A673 (cell line): ENCODE data around the gene STK10. TPM values are rescaled to one million over a fixed set of nuclear protein-coding genes. Genes with fewer than 3 reads are reported as not detected.

Experiments used
- BruUV-seq: library from RNA; stranded (reverse); fragments of 400-500 nt; replicated peaks from 2 replicates; lab custom pipeline; 2021; lab: Mats Ljungman, UMichigan
- CTCF ChIA-PET: fragments of 300-600 bp; sonication (Branson Sonifier 250); formaldehyde crosslinking; loops from one replicate; lab custom pipeline; 2022; ENCODE audit warnings: antibody characterized with exemption; lab: Charles Lee
- POLR2A ChIA-PET: fragments of 300-600 bp; sonication (Branson Sonifier 250); formaldehyde crosslinking; loops from one replicate; lab custom pipeline; 2022; ENCODE audit warnings: antibody characterized with exemption; ENCODE audit not compliant: low non-redundant PET; lab: Charles Lee
- DNase-seq: peaks from one replicate; pipeline ENCODE4 v3.0.0-alpha.2; 2015; ENCODE audit warnings: low spot score
- H3K27ac ChIP-seq: fragments of 200-600 bp; sonication (generic); 2 replicates; pipeline ENCODE4 v1.5.1; 2016; ENCODE audit warnings: mixed run types, low read depth, mild to moderate bottlenecking, mixed read lengths, antibody characterized with exemption, low read length; ENCODE audit not compliant: poor library complexity, severe bottlenecking
- H3K27me3 ChIP-seq: fragments of 200-600 bp; sonication (generic); replicated peaks from 2 replicates; pipeline ENCODE4 v1.6.1; 2017; ENCODE audit warnings: mixed run types, low read depth, mild to moderate bottlenecking, mixed read lengths, antibody characterized with exemption, low read length; ENCODE audit not compliant: insufficient read depth, poor library complexity
- H3K36me3 ChIP-seq: fragments of 200-600 bp; sonication (generic); 2 replicates; pipeline ENCODE4 v1.6.1; 2016; ENCODE audit warnings: mixed run types, mild to moderate bottlenecking, mixed read lengths, antibody characterized with exemption, low read length; ENCODE audit not compliant: insufficient read depth, poor library complexity, severe bottlenecking
- H3K4me1 ChIP-seq: fragments of 200-600 bp; sonication (generic); 2 replicates; pipeline ENCODE4 v1.6.1; 2017; ENCODE audit warnings: mixed run types, mild to moderate bottlenecking, mixed read lengths, antibody characterized with exemption, low read length; ENCODE audit not compliant: insufficient read depth, poor library complexity, severe bottlenecking
- H3K4me3 ChIP-seq: fragments of 200-600 bp; sonication (generic); 2 replicates; pipeline ENCODE4 v1.5.1; 2016; ENCODE audit warnings: low read depth, mixed run types, mild to moderate bottlenecking, mixed read lengths, low read length; ENCODE audit not compliant: poor library complexity, severe bottlenecking
- H3K9me3 ChIP-seq: fragments of 200-600 bp; sonication (generic); 2 replicates; pipeline ENCODE4 v1.6.1; 2016; ENCODE audit warnings: mixed run types, low read depth, mild to moderate bottlenecking, mixed read lengths, antibody characterized with exemption, low read length; ENCODE audit not compliant: poor library complexity, severe bottlenecking
- EZH2 ChIP-seq: fragments of 200-600 bp; sonication (generic); IDR thresholded peaks from 2 replicates; pipeline ENCODE4 v1.6.1; 2017; ENCODE audit warnings: borderline replicate concordance, low read depth, mild to moderate bottlenecking, mixed read lengths, antibody characterized with exemption, low read length; ENCODE audit not compliant: poor library complexity, severe bottlenecking
- intact Hi-C: fragments of 100-400 bp; cut with micrococcal nuclease; formaldehyde crosslinking; loops from one replicate; pipeline ENCODE4 v1.10.0; 2022; ENCODE audit not compliant: unreplicated experiment
- total RNA-seq: library from RNA; stranded (reverse); gene quantifications from 2 replicates; pipeline ENCODE4 v1.2.3, GENCODE V29; 2021
- TF ChIP-seq, protein P1 (sequence below): fragments of 300-800, 200-600 bp; sonication (generic); conservative IDR thresholded peaks from 2 replicates; pipeline ENCODE4 v1.5.1; 2017; ENCODE audit warnings: low read depth, mild to moderate bottlenecking, antibody characterized with exemption, low read length, moderate library complexity, mixed read lengths

STK10 gene
- total RNA-seq, 1 experiment from 2014 or later, result 3.8 TPM

DNA sequence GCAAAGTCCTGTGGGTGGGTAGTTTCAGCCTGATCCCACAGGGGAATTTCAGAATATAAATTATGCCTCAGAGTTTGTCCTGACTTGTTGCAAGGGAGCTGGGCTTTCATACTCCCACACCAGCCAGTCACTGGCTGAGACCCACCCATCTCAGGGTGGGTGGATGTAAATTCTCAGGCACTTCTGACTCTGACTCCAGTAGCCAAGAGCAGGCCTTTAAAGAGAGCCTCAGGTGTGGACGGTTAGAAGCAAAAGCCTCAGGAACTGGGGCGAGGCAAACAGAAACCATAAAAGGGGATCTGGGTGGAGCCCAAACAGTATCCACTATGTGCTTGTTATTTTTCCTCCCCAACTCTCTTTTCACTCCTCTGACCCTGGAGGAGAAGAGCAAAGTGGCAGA lies 153.0 kb downstream of the STK10 start:
- DNase-seq, result no peak
- intact Hi-C loops, result no loop called here
- POLR2A ChIA-PET, result no interaction called here
- no peaks in the 10 kb centered on the region for H3K27me3 ChIP-seq
- no peaks in the 10 kb centered on the region for H3K4me1 ChIP-seq
- no peak overlapping the region for H3K27ac ChIP-seq
- TF ChIP-seq, protein P1, sequence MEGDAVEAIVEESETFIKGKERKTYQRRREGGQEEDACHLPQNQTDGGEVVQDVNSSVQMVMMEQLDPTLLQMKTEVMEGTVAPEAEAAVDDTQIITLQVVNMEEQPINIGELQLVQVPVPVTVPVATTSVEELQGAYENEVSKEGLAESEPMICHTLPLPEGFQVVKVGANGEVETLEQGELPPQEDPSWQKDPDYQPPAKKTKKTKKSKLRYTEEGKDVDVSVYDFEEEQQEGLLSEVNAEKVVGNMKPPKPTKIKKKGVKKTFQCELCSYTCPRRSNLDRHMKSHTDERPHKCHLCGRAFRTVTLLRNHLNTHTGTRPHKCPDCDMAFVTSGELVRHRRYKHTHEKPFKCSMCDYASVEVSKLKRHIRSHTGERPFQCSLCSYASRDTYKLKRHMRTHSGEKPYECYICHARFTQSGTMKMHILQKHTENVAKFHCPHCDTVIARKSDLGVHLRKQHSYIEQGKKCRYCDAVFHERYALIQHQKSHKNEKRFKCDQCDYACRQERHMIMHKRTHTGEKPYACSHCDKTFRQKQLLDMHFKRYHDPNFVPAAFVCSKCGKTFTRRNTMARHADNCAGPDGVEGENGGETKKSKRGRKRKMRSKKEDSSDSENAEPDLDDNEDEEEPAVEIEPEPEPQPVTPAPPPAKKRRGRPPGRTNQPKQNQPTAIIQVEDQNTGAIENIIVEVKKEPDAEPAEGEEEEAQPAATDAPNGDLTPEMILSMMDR, result no peak
- TF ChIP-seq EZH2, result no peak
- H3K4me3 ChIP-seq, result no peak overlapping the region
- no TSS peak for BruUV-seq
- no peaks in the 10 kb centered on the region for H3K36me3 ChIP-seq
- no peaks in the 10 kb centered on the region for H3K9me3 ChIP-seq
- CTCF ChIA-PET, result no interaction called here

DNA sequence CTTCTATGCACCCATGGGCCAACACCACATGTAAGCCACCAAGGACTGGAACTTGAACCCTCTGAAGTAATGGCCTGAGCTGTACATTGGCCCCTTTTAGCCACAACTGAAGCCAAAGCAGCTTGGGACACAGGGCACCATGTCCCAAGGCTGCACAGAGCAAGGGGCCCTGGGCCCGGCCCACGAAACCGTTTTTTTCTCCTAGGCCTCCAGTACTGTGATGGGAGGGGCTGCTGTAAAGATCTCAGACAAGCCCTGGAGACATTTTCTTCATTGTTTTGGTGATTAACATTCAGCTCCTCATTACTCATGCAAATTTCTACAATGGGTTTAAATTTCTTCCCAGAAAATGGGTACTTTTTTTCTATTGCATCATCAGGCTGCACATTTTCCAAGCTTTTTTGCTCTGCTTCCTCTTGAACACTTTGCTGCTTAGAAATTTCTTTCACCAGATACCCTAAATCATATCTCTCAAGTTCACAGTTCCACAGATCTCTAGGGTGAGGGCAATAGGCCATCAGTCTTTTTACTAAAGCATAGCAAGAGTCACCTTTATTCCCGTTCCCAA lies 156.0 kb downstream of the STK10 start:
- CTCF ChIA-PET, result no interaction called here
- H3K9me3 ChIP-seq, result no peaks in the 10 kb centered on the region
- no peak overlapping the region for H3K27ac ChIP-seq
- no peaks in the 10 kb centered on the region for H3K27me3 ChIP-seq
- intact Hi-C loops, result no loop called here
- no peak for DNase-seq
- H3K4me1 ChIP-seq, result no peaks in the 10 kb centered on the region
- no TSS peak for BruUV-seq
- TF ChIP-seq, protein P1, result no peak
- TF ChIP-seq EZH2, result no peak
- H3K36me3 ChIP-seq, result no peaks in the 10 kb centered on the region
- POLR2A ChIA-PET, result no interaction called here
- no peak overlapping the region for H3K4me3 ChIP-seq

DNA sequence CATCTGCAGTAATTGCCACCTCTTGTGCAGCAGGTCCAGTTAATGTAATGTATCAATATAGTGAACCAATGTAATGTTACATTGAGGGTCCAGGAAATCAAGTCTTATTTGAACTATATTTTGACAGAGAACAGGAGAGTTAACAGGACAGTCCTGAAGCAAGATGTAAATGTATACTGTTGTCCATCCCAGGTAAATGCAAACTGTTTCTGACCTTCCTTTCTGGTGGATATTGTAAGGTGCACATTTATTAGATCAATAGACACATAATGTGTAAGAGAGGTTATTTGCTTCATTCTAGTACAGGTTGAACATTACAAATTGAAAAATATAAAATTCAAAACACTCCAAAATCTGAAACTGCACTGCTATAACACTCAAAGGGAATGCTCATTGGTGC lies 158.1 kb downstream of the STK10 start:
- no peaks in the 10 kb centered on the region for H3K36me3 ChIP-seq
- ChIA-PET CTCF (no interaction called here), POLR2A (no interaction called here)
- no peaks in the 10 kb centered on the region for H3K27me3 ChIP-seq
- intact Hi-C loops, result no loop called here
- H3K4me1 ChIP-seq, result no peaks in the 10 kb centered on the region
- H3K4me3 ChIP-seq, result no peak overlapping the region
- no TSS peak for BruUV-seq
- no peak for DNase-seq
- no peak overlapping the region for H3K27ac ChIP-seq
- TF ChIP-seq EZH2, result no peak
- TF ChIP-seq, protein P1, result no peak
- no peaks in the 10 kb centered on the region for H3K9me3 ChIP-seq
